Smooth muscle cell (in vitro differentiated cells): ENCODE measurements around the gene CUBN. TPM values are rescaled to one million over a fixed set of nuclear protein-coding genes. Genes with fewer than 3 reads are reported as not detected.

ENCODE experiments used
- DNase-seq: peaks from one replicate; lab custom pipeline; 2025; ENCODE audit not compliant: unreplicated experiment; lab: John Stamatoyannopoulos, UW
- H2AFZ ChIP-seq: fragments of 200-600 bp; sonication (generic); 2 replicates; pipeline ENCODE4 v1.6.0; 2016; ENCODE audit warnings: antibody characterized with exemption, low read depth, mild to moderate bottlenecking
- H3F3A ChIP-seq: fragments of 200-600 bp; sonication (generic); 2 replicates; pipeline ENCODE4 v1.6.0; 2017; ENCODE audit warnings: antibody characterized with exemption, low read depth
- H3K27ac ChIP-seq: fragments of 200-600 bp; sonication (generic); 2 replicates; pipeline ENCODE4 v1.5.1; 2016; ENCODE audit warnings: low read depth, mild to moderate bottlenecking
- H3K27me3 ChIP-seq: fragments of 200-600 bp; sonication (generic); 2 replicates; pipeline ENCODE4 v1.6.1; 2016; ENCODE audit warnings: low read depth, mild to moderate bottlenecking
- H3K36me3 ChIP-seq: fragments of 200-600 bp; sonication (generic); 2 replicates; pipeline ENCODE4 v1.5.1; 2016; ENCODE audit warnings: low read depth
- H3K4me1 ChIP-seq: fragments of 200-600 bp; sonication (generic); 2 replicates; pipeline ENCODE4 v1.5.1; 2016; ENCODE audit warnings: low read depth
- H3K4me2 ChIP-seq: fragments of 200-600 bp; sonication (generic); 2 replicates; pipeline ENCODE4 v1.6.0; 2016; ENCODE audit warnings: mild to moderate bottlenecking
- H3K4me3 ChIP-seq: fragments of 200-600 bp; sonication (generic); 2 replicates; pipeline ENCODE4 v1.5.1; 2016; ENCODE audit warnings: mild to moderate bottlenecking
- H3K79me2 ChIP-seq: fragments of 200-600 bp; sonication (generic); 2 replicates; pipeline ENCODE4 v1.6.0; 2016; ENCODE audit warnings: low read depth, mild to moderate bottlenecking
- H3K9ac ChIP-seq: fragments of 200-600 bp; sonication (generic); 2 replicates; pipeline ENCODE4 v1.6.0; 2016; ENCODE audit warnings: low read depth
- H3K9me3 ChIP-seq: fragments of 200-600 bp; sonication (generic); replicated peaks from 2 replicates; pipeline ENCODE4 v1.5.1; 2016; ENCODE audit warnings: low read depth
- H4K20me1 ChIP-seq: fragments of 200-600 bp; sonication (generic); 2 replicates; pipeline ENCODE4 v1.6.0; 2016; ENCODE audit warnings: low read depth
- WGBS: methylation state at CpG from one replicate; pipeline ENCODE4 v1.1.7; 2016; ENCODE audit warnings: low lambda C conversion rate; 5-methylcytosine and 5-hydroxymethylcytosine counted together
- polyA plus RNA-seq: library from polyadenylated mRNA; unstranded; fragments of >200 nt; fragmentation: Nextera tagmentation; extraction: Ambion mirVana; gene quantifications from 2 replicates; pipeline ENCODE4 v1.2.1, GENCODE V29; 2016
- total RNA-seq: library from RNA; depleted of rRNA; stranded (reverse); fragments of >200 nt; gene quantifications from 2 replicates; pipeline ENCODE4 v1.2.3, GENCODE V29; 2014
- TF ChIP-seq, protein P1 (sequence below): fragments of 200-600 bp; sonication (generic); IDR thresholded peaks from 2 replicates; pipeline ENCODE4 v1.5.1; 2017; ENCODE audit warnings: borderline replicate concordance, mild to moderate bottlenecking, antibody characterized with exemption; ENCODE audit not compliant: insufficient read depth, poor library complexity, severe bottlenecking

Gene CUBN
- total and polyA plus RNA-seq, 2 experiments from 2014 or later, result 0.62 to 4.7 TPM

DNA sequence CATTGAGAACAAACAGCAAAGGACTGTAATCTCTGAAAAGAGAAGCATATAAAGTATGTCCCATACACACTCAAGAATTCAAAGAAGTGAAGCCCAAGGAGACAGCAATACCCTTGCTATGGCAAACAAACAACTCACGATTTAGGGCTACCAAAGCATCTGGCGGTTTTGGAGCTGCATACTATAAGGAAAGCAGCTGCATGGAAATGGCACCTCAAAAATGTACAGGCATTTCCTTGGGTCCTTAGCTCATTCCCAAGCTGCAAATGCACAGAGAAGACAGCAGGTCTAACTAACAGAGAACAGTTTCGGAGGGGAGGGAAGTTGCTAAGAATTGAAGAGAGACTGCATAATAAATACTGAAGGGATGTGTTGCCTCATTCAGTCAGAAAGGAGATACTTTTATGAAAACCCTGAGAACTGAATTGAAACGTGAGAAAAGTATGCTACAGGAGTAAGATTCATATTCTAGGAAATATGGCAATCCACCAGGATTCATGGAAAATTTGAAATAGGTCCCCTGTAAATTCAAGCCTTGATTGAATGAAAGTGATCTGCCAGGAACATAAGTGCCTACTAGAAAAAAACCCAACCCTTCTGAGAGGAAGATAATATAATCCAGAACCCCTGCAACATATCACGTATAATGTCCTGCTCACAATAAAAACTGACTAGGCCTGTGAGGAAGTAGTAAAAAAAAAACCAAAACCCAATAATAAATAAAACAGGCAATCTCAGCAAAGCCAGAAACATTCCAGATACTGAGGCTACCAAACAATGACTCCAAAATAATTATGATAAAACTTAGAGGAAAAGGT lies 36.4 kb downstream of the CUBN start:
- Histone ChIP-seq H3K4me1 (no peaks in the 10 kb centered on the region), H2AFZ (peak overlapping the region; percentile 59)
- WGBS, result 24% methylated on average over 5 of the region's 5 CpGs

DNA sequence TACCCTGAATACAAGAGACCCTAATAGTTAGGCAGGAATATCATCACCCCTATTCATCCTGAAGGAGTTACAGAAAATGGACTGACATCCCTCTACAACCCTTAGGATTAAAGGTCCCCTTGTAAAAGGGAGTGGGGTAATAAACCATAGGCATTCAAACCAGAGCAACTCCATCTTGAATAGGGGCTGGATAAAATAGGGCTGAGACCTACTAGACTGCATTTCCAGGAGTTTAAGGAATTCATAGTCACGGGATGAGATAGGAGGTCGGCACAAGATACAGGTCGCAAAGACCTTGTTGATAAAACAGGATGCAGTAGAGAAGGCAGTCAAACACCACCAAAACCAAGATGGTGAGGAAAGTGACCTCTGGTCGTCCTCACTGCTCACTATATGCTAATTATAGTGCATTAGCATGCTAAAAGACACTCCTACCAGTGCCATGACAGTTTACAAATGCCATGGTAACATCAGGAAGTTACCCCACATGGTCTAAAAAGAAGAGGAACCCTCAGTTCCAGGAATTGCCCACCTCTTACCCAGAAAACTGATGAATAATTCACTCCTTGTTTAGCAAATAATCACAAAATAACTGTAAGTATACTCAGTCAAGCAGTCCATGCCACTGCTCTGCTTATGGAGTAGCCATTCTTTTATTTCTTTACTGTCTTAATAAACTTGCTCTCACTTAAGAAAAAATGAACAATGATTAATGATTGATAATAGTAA lies 37.2 kb downstream of the CUBN start:
- H3K9ac ChIP-seq, result no peak overlapping the region
- H3K4me2 ChIP-seq, result no peak overlapping the region
- no peak for DNase-seq
- no peaks in the 10 kb centered on the region for H3K4me1 ChIP-seq
- WGBS, result 79% methylated on average over 4 of the region's 4 CpGs
- H2AFZ ChIP-seq, result peak overlapping the region; percentile 59
- H3K9me3 ChIP-seq, result peaks cover 10% of the 10 kb centered on the region
- no peaks in the 10 kb centered on the region for H4K20me1 ChIP-seq
- H3K36me3 ChIP-seq, result peaks cover 16% of the 10 kb centered on the region
- H3K27me3 ChIP-seq, result no peaks in the 10 kb centered on the region
- TF ChIP-seq, protein P1, sequence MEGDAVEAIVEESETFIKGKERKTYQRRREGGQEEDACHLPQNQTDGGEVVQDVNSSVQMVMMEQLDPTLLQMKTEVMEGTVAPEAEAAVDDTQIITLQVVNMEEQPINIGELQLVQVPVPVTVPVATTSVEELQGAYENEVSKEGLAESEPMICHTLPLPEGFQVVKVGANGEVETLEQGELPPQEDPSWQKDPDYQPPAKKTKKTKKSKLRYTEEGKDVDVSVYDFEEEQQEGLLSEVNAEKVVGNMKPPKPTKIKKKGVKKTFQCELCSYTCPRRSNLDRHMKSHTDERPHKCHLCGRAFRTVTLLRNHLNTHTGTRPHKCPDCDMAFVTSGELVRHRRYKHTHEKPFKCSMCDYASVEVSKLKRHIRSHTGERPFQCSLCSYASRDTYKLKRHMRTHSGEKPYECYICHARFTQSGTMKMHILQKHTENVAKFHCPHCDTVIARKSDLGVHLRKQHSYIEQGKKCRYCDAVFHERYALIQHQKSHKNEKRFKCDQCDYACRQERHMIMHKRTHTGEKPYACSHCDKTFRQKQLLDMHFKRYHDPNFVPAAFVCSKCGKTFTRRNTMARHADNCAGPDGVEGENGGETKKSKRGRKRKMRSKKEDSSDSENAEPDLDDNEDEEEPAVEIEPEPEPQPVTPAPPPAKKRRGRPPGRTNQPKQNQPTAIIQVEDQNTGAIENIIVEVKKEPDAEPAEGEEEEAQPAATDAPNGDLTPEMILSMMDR, result no peak
- peak overlapping the region; percentile 51 for H3K27ac ChIP-seq
- H3F3A ChIP-seq, result peaks cover 10% of the 10 kb centered on the region
- H3K4me3 ChIP-seq, result no peak overlapping the region
- H3K79me2 ChIP-seq, result no peaks in the 10 kb centered on the region

More for the DNA sequence above, 36.4 kb downstream of the CUBN start:
- Histone ChIP-seq H4K20me1 (no peaks in the 10 kb centered on the region), H3F3A (peaks cover 10% of the 10 kb centered on the region), H3K9me3 (peaks cover 10% of the 10 kb centered on the region), H3K4me2 (peak overlapping the region; percentile 7), H3K36me3 (peaks cover 16% of the 10 kb centered on the region), H3K27me3 (no peaks in the 10 kb centered on the region), H3K27ac (peak overlapping the region; percentile 51), H3K4me3 (no peak overlapping the region), H3K9ac (no peak overlapping the region), H3K79me2 (no peaks in the 10 kb centered on the region)
- DNase-seq, result no peak
- TF ChIP-seq, protein P1, result no peak

- Histone ChIP-seq H3K4me3 (no peak overlapping the region), H2AFZ (no peak overlapping the region), H3K9ac (no peak overlapping the region), H3K79me2 (no peaks in the 10 kb centered on the region), H3K36me3 (no peaks in the 10 kb centered on the region), H3F3A (no peaks in the 10 kb centered on the region), H3K27ac (peak overlapping the region; percentile 22), H3K9me3 (no peaks in the 10 kb centered on the region), H3K4me2 (no peak overlapping the region), H3K27me3 (no peaks in the 10 kb centered on the region), H3K4me1 (no peaks in the 10 kb centered on the region), H4K20me1 (no peaks in the 10 kb centered on the region)
- 81% methylated on average over 5 of the region's 5 CpGs for WGBS
- TF ChIP-seq, protein P1, result no peak
- no peak for DNase-seq
Measured at GRCh38 chr10:17088118-17088806, 41.3 kb downstream of the CUBN start.
